HEK293T (cell line): ENCODE data around the gene PCDH9.

Source experiments
- ARNT ChIP-seq: fragments of 450-650 bp; IDR thresholded peaks from 2 replicates; pipeline ENCODE4 v1.6.1; 2017; ENCODE audit warnings: mild to moderate bottlenecking
- BHLHE40 ChIP-seq: fragments of 450-650 bp; IDR thresholded peaks from 2 replicates; pipeline ENCODE4 v1.6.1; 2016; ENCODE audit warnings: mild to moderate bottlenecking, moderate library complexity, borderline replicate concordance

DNA sequence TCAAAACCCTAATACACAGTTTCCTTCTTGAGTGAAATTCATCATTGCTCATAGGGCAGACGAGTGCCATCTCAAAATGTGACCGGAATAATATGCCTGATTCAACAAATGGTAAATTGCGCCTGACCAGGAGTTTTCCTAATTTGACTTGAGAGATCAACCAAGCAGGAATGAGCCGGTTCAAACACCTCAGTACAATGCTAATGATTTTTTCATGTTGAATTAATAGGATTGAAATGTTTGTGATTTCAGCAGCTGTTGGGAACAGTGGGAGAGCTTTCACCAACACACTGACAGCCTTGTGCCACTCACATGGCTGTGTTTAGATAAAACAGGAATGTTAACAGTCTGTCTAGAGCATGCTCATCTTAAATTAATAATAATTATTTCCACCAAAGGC lies 484.8 kb downstream of the PCDH9 start:
- no peak for TF ChIP-seq ARNT
- TF ChIP-seq BHLHE40: no peak
